ENCODE data around the gene HNRNPUL2.
A peak's percentile ranks its signal among the peaks of the same experiment; 100 is the strongest.

Gene HNRNPUL2

DNA sequence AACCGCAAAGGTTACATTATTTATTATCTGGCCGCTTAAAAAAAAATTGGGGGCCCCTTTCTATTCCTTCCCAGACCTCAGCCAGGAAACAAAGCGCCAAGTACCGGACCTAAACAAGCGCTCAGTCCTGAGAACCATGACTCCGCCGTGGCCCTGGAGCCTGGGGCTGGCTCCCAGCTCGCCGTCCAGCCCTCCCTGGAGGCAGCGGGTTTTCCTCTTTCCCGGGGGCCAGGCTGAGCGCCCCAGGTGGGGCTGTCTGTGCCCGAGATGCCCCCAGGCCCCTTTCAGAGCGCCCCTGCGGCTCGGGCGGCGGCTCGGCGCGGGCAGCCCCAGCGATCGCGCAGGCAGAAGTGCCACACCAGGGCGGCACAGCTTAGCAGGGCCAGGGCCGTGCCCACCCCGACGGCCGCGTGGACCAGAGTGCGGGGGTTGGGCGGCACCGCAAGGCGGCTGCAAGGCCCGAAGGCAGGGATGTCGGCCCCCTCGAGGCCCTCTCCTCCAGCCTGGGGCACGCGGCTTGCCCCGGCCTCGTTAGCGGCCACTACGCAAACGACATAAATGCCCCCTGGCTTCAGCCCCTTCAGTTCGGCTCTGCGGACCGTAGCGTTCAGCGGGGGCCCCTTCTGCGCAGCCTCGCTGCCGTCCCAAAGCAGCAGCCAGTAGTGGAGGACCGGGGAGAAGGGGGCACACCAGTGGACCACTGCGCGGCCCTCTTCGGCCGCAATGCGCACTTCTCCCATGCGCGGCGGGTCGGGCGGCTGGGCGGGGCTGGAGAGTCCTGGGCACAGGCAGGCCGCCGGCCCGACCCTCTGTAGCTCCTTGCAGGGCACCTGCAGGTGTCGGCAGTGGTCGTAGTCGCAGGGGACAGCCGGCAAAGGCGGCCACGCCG lies 39.5 kb downstream of the HNRNPUL2 start:
- in situ Hi-C loops (cut with HindIII; ENCODE audit: low sequenced_read_pairs) = no loop called here
- H3K4me3 ChIP-seq (ENCODE audit: low read depth, low read length) = no peak overlapping the region
- no peak for DNase-seq (ENCODE audit: low read depth)
- TF ChIP-seq, protein P1, sequence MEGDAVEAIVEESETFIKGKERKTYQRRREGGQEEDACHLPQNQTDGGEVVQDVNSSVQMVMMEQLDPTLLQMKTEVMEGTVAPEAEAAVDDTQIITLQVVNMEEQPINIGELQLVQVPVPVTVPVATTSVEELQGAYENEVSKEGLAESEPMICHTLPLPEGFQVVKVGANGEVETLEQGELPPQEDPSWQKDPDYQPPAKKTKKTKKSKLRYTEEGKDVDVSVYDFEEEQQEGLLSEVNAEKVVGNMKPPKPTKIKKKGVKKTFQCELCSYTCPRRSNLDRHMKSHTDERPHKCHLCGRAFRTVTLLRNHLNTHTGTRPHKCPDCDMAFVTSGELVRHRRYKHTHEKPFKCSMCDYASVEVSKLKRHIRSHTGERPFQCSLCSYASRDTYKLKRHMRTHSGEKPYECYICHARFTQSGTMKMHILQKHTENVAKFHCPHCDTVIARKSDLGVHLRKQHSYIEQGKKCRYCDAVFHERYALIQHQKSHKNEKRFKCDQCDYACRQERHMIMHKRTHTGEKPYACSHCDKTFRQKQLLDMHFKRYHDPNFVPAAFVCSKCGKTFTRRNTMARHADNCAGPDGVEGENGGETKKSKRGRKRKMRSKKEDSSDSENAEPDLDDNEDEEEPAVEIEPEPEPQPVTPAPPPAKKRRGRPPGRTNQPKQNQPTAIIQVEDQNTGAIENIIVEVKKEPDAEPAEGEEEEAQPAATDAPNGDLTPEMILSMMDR (IDR thresholded peaks at IDR 0.05; ENCODE audit: low read depth, low read length, missing control alignments) = no peak

DNA sequence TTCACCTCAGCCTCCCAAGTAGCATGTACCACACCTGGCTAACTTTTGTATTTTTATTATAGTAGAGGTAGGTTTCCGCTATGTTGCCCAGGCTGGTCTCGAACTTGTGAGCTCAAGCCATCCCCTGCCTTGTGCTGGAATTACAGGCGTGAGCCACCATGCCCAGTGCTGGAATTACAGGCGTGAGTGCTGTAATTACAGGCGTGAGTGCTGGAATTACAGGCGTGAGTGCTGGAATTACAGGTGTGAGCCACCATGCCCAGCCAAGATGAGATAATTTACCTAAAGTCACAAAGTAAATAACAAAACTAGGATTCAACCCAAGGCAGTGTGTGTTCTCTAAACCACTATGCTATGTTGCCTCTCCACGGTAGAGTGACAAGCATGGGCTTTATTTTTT lies 44.7 kb downstream of the HNRNPUL2 start:
- in situ Hi-C loops (cut with HindIII; ENCODE audit: low sequenced_read_pairs) = no loop called here
- TF ChIP-seq, protein P1 (IDR thresholded peaks at IDR 0.05; ENCODE audit: low read depth, low read length, missing control alignments) = no peak
- no peak overlapping the region for H3K4me3 ChIP-seq (ENCODE audit: low read depth, low read length)
- DNase-seq (ENCODE audit: low read depth) = no peak

DNA sequence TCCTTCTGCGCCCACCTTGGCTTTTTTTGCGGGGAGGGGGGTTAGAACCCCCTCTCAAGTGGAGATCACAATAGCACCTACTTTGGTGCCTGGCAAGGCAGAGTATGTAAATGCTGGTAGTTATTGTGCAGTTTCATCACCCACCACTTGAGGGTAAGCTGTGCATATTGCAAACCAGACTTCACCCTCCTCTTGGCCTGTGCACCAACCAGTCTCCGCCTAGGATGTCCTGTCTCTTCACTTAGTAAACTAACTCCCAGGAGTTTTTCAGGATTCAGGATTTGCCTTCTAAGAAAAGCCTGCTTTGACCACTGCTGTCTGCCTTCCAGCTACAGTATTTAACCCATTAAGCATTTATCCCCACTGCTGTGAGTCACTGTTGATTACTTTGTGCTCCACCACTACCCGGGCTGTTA lies 46.4 kb downstream of the HNRNPUL2 start:
- peak; percentile 57 for DNase-seq (ENCODE audit: low read depth)
- TF ChIP-seq, protein P1 (IDR thresholded peaks at IDR 0.05; ENCODE audit: low read depth, low read length, missing control alignments) = peak; percentile 66
- in situ Hi-C loops (cut with HindIII; ENCODE audit: low sequenced_read_pairs) = no loop called here
- H3K4me3 ChIP-seq (ENCODE audit: low read depth, low read length) = no peak overlapping the region

DNA sequence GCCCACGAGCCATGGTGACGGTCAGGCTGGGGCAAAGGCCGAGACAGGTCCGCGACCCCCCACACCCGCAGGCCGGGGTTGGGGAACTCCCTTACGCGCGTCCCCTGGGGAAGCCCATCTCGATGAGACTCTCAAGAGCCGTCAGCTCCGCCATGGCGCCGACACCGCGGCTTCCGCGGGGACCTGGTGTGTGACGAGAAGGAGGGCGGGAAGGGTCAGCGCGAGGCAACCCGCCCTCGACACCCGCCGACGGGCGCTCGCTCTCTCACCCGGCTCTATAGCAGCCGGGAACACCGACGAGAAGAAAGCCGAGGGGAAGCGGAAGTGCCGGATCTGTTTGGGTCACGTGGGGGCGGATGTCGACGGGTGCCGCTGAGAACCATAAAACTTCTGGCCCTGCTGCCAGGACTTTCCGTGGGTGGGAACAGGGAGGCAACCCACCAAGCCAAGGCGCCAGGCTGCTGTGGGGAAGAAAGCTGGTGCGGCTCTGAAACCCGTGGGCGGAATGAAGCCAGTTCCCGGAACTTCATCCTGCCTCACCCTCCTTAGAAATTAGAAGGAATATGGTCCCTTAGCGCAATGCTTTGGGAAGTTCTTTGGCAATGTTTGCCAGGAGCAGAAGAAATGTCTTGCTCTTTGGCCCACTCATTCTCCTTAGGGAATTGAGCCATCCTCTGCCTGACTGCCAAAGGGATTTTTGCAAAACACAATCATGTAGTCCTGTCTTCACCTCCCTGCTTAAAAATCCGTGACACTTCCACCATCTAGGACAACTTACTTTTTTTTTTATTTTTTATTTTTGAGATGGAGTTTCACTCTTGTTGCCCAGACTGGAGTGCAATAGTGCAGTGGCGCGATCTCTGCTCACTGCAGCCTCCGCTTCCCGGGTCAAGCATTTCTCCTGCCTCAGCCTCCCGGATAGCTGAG lies 48.2 kb downstream of the HNRNPUL2 start, which contains the start of gene UBXN1:
TSS of gene UBXN1 (minus strand) at position 304 of the 927 bp plus-strand sequence. CDS start at position 154, 150 bp downstream.
- peak within 1 kb of the TSS; percentile 80 for H3K4me3 ChIP-seq (ENCODE audit: low read depth, low read length)
- in situ Hi-C loops (cut with HindIII; ENCODE audit: low sequenced_read_pairs) = no loop called here
- TF ChIP-seq, protein P1 (IDR thresholded peaks at IDR 0.05; ENCODE audit: low read depth, low read length, missing control alignments) = no peak
- peak; percentile 67 for DNase-seq (ENCODE audit: low read depth)

DNA sequence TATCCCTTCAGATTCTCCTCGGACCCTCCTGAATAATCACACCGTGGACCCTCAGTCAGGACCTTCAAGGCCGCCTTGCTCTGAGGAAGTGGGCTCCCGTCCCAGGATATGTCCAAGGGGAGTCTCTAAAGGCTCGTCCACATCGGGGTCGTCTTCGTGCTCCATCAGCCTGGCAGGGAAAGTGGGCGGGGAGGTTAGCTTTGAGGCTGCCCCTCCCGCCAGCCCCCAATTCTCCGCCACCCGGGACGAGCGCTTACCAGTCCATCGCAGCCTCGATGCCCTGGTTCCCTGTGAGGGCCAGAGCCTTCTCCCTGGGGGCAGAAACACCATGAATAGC lies 48.9 kb downstream of the HNRNPUL2 start:
- TF ChIP-seq, protein P1 (IDR thresholded peaks at IDR 0.05; ENCODE audit: low read depth, low read length, missing control alignments) = no peak
- in situ Hi-C loops (cut with HindIII; ENCODE audit: low sequenced_read_pairs) = no loop called here
- DNase-seq (ENCODE audit: low read depth) = no peak
- peak overlapping the region; percentile 80 for H3K4me3 ChIP-seq (ENCODE audit: low read depth, low read length)

DNA sequence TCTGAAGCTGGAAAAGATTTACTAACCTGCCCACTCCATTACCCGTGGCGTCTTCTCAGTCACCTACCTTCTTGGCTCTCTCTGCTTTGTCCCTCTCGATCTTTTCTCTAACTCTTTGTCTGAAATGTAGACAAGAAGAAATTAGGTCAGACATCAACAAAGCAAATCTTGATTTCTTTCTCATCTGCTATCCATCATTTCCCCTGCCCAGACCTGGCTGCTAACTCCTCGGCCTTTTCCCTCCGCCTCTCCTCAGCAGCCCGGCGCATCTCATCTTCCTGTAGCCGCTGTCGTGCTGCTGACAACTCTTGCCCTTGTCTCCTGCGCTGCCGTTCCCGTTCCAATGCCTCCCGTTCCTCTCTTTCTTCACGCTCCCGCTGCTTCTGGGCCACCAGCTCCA lies 49.5 kb downstream of the HNRNPUL2 start:
- TF ChIP-seq, protein P1 (IDR thresholded peaks at IDR 0.05; ENCODE audit: low read depth, low read length, missing control alignments) = no peak
- H3K4me3 ChIP-seq (ENCODE audit: low read depth, low read length) = peak overlapping the region; percentile 80
- in situ Hi-C loops (cut with HindIII; ENCODE audit: low sequenced_read_pairs) = no loop called here
- no peak for DNase-seq (ENCODE audit: low read depth)
